GM19023 (cell line): Measurements from ENCODE around the gene CACNA1H.

Source experiments
- ATAC-seq: cut with Tn5 transposase; IDR thresholded peaks from one replicate; pipeline ENCODE4 v1.9.1; 2021; ENCODE audit warnings: mild to moderate bottlenecking, moderate library complexity; ENCODE audit not compliant: unreplicated experiment

The CACNA1H gene

GRCh38 chr16:1156055-1156982 lies 3.4 kb downstream of the CACNA1H start:
- ATAC-seq, result no peak

DNA sequence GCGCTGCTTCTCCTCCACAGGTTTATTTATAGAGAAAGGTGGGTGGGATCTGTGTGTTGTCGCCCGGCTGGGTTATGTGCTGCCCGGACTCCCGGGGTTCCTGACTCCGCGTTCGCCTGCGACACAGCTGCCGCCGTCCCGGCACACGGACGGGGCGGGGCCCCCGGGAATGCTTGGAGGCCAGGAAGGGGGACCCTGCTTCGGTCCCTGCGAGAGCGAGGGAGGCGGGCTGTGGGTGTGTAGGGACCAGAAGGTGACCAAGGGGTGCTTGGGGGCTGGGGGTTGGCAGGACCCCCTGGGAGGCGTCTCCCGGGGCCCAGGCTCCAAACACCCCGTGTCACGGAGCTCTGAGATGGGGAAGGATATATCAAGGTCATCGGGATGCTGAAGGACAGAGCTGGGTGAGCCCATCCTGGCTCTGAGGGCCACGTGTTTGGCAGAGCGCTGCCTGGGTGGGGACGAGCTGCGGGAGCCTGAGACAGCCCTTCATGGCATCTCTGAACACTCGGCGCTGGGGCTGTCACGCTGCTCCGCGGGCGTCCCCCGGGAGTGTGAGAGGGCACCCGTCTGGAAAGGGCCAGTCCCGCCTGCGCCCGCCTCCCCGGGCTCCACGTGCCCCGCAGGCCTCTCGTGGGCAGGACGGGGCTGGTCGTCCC lies 4.2 kb downstream of the CACNA1H start:
- no peak for ATAC-seq

DNA sequence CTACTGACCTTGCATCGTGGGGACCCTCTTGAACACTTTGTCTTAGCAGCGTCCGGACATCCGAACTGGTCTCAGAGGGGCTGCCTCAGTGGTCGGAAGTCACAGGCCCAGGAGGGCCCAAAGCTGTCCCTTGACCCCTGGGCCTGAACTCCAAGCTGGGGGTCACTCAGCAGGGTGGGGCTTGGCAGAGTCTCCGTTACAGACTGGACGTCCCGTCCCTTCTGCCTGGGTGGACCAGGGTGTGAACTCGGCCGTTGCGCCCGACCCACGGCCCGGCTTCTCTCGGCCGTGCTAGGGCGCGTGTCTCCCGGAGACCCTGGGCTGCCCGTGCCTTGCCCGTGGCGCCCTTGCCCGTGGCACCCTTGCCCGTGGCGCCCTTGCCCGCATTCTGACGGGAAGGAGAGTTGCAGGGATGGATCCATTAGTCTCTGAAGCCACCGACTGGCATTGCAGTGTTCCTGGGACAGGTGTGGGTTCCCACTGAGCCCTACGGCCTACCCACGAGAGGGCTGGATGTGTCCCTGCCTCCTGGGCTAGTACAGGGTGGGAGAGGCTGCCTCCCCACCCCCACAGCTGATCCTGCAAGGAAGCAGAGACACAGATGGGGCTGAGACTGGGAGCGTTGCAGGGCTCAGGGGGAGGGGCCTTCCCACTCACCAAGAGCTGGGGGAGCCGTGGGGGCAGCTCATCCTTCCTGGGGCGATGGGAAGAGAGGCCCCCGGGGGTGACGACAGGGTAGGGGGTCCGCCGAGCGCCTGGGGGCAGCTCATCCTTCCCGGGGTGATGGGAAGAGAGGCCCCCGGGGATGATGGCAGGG lies 4.9 kb downstream of the CACNA1H start:
- ATAC-seq, result no peak

DNA sequence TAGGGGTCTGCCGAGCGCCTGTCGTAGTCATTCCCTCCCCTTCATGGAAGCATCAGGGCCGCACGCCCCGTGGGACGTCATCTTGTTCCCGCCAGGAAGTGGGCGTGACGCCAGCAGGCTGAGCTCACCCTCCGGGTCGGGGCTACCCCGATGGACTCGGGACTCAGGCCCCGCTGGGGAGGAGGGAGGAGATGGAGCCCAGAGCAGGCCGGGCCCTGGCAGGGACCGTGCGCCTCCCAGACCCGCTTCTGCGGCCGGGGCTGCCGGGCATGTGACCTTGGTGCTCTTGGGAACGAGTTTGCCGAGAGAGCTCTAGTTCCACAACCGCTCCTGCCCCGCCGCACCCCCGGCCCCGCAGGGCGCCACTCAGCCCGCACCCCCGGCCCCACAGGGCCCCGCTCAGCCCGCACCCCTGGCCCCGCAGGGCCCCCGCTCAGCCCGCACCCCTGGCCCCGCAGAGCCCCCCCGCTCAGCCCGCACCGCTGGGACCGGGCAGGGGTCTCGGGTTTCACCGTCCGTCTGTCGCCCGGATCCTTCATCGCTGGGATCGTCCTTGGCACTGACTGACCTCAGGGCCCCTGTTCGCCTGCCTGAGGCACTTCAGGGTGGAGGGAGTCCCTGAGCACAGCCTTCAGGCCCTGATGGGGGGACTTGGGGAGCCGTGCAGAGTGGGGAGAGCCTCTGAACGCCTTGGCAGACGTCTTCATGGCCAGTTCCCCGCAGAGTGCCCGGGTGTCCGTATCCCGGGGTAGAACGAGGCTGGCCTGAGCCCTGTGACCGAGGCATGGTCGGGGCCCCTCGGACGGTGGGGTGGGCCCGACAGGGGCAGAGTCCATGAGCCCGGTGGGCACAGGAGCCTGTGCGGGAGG lies 5.8 kb downstream of the CACNA1H start:
- no peak for ATAC-seq

DNA sequence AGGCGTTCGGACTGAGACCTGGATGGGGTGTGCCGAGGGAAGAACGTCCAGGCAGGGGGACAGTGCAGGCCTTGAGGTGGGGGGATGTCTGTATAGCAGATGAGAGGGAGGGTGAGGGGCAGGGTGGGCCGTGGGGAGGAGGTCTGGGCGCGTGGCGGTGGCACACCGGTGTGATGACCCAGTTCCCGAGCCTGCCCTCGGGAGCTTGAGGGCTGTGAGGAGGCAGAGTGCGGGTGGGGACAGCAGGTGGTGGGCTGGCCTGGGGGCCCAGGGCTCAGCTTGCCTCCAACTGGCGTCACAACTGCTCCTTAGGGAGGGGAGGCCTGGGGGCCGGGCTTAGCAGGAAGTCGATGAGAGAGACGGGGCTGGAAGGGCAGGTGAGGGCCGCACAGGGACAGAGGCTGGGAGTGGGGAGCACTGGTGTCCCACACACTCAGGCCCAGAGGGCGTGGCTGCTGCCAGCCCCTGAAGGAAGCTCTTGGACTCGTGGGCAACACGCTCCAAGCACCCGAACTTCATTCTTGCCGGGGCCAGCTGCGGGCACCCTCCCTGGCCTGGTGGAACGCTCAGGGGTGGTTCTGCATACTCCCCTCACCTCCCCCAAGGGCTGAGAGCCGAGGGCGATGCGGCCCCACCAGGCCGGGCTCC lies 6.5 kb downstream of the CACNA1H start:
- ATAC-seq, result no peak

DNA sequence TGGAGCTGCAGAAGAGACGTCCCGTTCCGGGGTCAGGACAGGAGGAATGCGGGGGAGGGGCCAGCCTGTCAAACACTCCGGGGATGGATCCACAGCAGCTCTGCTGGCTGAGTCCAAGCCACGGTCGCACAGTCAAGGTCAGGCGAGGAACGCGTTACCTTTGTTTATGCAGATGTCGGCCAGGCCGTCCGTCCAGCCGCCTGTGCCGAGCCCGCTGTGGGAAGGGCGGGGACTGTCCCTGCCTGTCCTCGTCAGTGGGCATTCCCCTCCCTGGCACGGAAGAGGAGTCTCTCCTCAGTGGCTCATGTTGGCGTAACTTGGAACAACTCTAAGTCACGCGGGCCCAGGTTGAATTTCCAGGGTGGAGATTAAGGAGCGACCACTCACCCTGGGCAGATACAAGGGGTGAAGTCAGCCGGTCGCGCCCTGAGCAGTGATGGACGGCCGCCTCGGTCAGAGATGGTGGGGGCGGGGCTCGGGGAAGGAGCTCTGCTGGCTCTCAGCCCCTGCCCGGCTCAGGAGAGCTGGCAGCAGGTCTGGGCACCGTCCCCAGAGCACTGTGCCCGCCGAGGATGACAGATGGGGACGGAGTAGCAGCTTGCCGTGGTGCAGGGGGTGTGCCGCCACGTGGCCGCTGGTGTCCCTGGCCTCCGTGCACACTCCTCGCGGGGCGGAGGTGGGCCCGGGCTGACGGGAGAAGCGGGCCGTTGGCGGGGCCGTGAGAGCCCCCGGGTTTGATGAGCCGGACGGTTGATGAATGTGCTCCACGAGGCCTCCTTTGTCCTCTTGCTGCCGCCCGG lies 7.3 kb downstream of the CACNA1H start:
- ATAC-seq, result no peak

GRCh38 chr16:1160773-1161348 lies 8.0 kb downstream of the CACNA1H start:
- ATAC-seq, result no peak

DNA sequence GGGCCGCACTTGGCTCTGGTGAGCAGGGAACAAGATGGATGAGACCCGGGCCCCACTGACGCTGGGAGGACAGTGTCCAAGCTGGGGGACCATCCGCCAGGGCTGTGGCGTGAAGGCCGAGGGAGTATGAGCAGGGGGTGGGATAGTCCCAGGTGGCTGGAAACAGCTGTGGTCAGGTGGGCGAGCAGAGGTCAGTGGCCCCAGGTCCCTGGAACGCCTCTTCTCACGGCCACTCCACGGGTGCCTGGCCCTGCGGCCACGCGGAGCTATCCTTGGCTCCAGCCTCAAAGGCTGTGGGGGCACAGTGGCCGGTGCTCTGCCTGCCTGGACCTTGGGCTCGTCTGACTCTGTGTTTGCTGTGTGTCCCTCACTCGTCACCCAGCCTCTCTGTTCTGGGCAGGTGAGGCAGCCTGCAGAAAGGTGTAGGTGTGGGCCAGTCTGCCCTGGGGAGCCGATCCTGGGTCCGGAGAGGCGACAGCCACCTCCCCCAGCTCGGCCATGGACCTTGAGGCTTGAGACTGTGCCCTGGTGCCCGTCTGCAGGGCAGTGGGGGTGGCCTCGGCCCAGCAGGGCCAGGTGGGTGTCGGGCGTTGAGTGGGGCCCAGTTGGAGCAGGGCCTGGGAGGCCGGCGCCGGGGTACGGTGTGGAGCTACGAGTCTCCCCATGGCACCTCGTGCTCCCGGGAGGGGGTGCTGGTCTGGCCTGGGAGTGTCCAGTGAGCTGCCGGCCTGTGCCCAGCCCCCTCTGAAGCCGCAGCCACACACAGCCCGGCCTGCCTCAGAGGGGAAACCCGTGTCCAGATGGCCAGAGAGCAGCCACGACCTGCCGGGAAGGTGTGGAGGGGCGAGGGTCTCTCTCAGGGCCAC lies 10.0 kb downstream of the CACNA1H start:
- ATAC-seq, result no peak

GRCh38 chr16:1163567-1164055 lies 10.7 kb downstream of the CACNA1H start:
- no peak for ATAC-seq

GRCh38 chr16:1164382-1164781 lies 11.5 kb downstream of the CACNA1H start:
- no peak for ATAC-seq

- no peak for ATAC-seq
Observed at GRCh38 chr16:1164975-1165374, 12.1 kb downstream of the CACNA1H start.

DNA sequence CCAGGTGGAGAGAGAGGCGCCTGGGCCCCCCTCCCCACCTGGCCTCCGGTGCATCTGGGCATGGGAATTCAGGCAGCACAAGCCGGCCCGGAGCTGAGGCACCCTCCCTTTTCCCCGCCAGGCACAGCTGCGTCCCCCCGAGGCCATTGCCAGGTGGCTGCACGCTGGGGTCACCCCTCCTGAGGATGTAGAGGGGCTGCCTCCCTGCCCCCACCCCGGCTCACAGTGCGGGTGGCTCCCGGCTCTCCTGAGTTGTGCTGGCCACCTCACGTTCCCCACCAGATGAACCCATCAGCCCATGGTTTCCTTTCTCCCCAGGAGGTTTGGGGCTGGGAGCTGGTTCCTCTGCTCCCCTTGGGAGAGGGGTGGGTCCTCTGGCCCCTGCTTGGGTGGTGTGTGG lies 12.6 kb downstream of the CACNA1H start:
- no peak for ATAC-seq

- no peak for ATAC-seq
Observed at GRCh38 chr16:1167276-1168107, 14.6 kb downstream of the CACNA1H start.

DNA sequence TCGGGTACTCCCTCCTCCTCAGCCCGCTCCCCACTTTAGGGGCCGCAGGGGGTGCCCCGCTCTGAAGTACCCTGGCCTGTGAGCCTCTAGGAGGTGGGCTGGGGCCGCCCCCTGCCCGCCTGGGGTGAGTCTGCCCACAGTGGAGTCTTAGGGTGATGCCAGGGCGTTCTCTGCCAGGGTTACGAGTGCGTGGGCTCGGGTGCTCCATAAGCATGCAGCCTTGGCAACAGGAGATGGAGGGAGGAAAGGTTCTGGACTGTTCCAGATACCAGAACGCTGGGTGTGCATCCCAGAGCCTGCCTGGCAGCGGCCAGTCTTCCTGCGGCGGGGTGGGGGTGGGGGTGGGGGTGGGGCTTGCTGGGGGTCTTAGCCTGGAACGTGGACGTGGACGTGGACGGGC lies 15.9 kb downstream of the CACNA1H start:
- ATAC-seq, result no peak

DNA sequence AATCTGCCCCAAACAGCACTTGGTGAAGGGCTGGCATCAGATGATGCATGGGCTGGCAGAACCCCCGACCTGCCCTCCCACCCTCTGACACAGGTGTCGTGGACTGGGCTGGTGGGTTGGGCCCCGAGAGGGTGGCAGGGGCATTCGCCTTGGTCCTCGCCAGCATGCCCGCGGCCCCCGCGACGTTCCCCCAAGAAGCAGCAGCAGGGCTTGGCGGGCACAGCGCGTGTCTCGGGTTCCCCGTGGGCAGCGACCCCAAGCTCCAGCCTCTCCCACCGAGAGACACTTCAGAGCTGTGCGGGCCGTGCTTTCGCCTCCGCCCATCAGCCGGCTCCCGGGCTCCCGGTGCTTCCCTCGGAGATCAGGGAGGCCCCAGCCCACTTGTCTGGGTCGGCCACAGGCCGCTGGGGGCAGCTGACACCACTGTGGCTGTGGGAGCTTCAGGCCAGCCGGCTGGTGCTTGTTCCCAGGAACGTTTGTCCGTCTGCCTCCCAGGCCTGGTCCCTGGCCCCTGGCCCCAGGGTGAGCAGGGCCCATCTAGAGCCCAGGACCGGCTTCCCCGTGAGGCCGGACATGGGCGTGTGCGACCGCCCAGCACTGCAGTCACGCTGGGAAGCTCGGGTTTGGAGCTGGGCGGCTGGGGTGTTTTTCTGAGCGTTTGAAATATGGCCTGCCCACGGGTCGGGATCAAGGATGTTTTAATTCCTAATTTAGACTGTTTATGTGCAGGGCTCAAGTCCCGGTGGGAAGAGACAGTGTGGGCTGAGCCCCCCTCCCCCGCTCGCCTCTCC lies 16.6 kb downstream of the CACNA1H start:
- ATAC-seq, result no peak

- no peak for ATAC-seq
Observed at GRCh38 chr16:1170076-1170418, 17.1 kb downstream of the CACNA1H start.
